OCI-LY7 (cell line): ENCODE results near the gene TSPO.

Experiments used
- CTCF ChIP-seq: fragments of 200-600 bp; sonication (generic); conservative IDR thresholded peaks from 2 replicates; pipeline ENCODE4 v1.5.1; 2014; ENCODE audit warnings: mild to moderate bottlenecking, antibody characterized with exemption, low read length, moderate library complexity, mixed read lengths
- EZH2phosphoT487 ChIP-seq: fragments of 200-600 bp; sonication (generic); IDR thresholded peaks from 2 replicates; pipeline ENCODE4 v1.6.1; 2018; ENCODE audit warnings: low read depth, borderline replicate concordance, mild to moderate bottlenecking, mixed run types, antibody characterized with exemption, low read length, moderate library complexity, mixed read lengths

- TF ChIP-seq CTCF = no peak
- no peak for TF ChIP-seq EZH2phosphoT487
Observed at GRCh38 chr22:43208703-43209522, 57.6 kb downstream of the TSPO start.
